Osteoblast (primary cell): ENCODE measurements around the gene CYB5D1. TPM values are rescaled to one million over a fixed set of nuclear protein-coding genes. Genes with fewer than 3 reads are reported as not detected.
"Not testable (repeated sequence)": the region's sequence is repeated elsewhere in the genome, so short reads cannot be mapped to it uniquely, and the experiment has no call there.

ENCODE experiments used
- DNase-seq: peaks from one replicate; pipeline ENCODE4 v3.0.0; 2011; ENCODE audit warnings: low spot score, mixed read lengths; ENCODE audit not compliant: insufficient read length; ENCODE audit errors: missing footprints
- H2AFZ ChIP-seq: 2 replicates; pipeline ENCODE4 v1.6.0; 2011; ENCODE audit warnings: mild to moderate bottlenecking, low read length
- H3K27ac ChIP-seq: 2 replicates; pipeline ENCODE4 v1.5.1; 2011; ENCODE audit warnings: mild to moderate bottlenecking, low read depth, low read length, moderate library complexity
- H3K27me3 ChIP-seq: 2 replicates; pipeline ENCODE4 v1.6.0; 2012; ENCODE audit warnings: mild to moderate bottlenecking, control low read depth, inconsistent platforms, low read length, moderate library complexity; ENCODE audit not compliant: insufficient read depth
- H3K36me3 ChIP-seq: 2 replicates; pipeline ENCODE4 v1.5.1; 2011; ENCODE audit warnings: mild to moderate bottlenecking, low read length, control low read depth, moderate library complexity; ENCODE audit not compliant: insufficient read depth
- H3K4me1 ChIP-seq: 2 replicates; pipeline ENCODE4 v1.5.1; 2011; ENCODE audit warnings: mild to moderate bottlenecking, low read length, control low read depth, moderate library complexity; ENCODE audit not compliant: insufficient read depth
- H3K4me2 ChIP-seq: 2 replicates; pipeline ENCODE4 v1.6.0; 2011; ENCODE audit warnings: mild to moderate bottlenecking, low read length; ENCODE audit not compliant: insufficient read depth
- H3K4me3 ChIP-seq: fragments of 200-600 bp; sonication (generic); 3 replicates; pipeline ENCODE4 v1.5.1; 2012; ENCODE audit warnings: mild to moderate bottlenecking, low read length, inconsistent platforms; ENCODE audit not compliant: insufficient read depth
- H3K79me2 ChIP-seq: 2 replicates; pipeline ENCODE4 v1.6.0; 2012; ENCODE audit warnings: mild to moderate bottlenecking, low read length, control low read depth, inconsistent platforms; ENCODE audit not compliant: insufficient read depth
- H3K9me3 ChIP-seq: 2 replicates; pipeline ENCODE4 v1.5.1; 2011; ENCODE audit warnings: low read depth, low read length, control low read depth
- H4K20me1 ChIP-seq: 2 replicates; pipeline ENCODE4 v1.6.0; 2012; ENCODE audit warnings: mild to moderate bottlenecking, low read length, control low read depth; ENCODE audit not compliant: insufficient read depth
- total RNA-seq: library from RNA; depleted of rRNA; stranded (reverse); fragments of >200 nt; gene quantifications from 2 replicates; pipeline ENCODE4 v1.2.3, GENCODE V29; 2012
- TF ChIP-seq, protein P1 (sequence below): IDR thresholded peaks from 2 replicates; pipeline ENCODE4 v1.5.1; 2011; ENCODE audit warnings: mild to moderate bottlenecking, low read depth, low read length, moderate library complexity; ENCODE audit errors: extremely low read depth

The CYB5D1 gene
- 8.3 and 10.5 TPM in 2 replicates for total RNA-seq

- Histone ChIP-seq H3K79me2 (peaks cover 24% of the 10 kb centered on the region), H3K4me1 (peaks cover 29% of the 10 kb centered on the region), H2AFZ (peak within 1 kb of the TSS; percentile 95), H3K36me3 (peaks cover 10% of the 10 kb centered on the region), H3K4me2 (peak within 1 kb of the TSS; percentile 83), H3K27ac (peak within 1 kb of the TSS; percentile 86), H3K27me3 (no peaks in the 10 kb centered on the region), H3K4me3 (peak within 1 kb of the TSS; percentile 83), H4K20me1 (peaks cover 9% of the 10 kb centered on the region), H3K9me3 (no peaks in the 10 kb centered on the region)
- DNase-seq: peak; percentile 93
- TF ChIP-seq, protein P1, sequence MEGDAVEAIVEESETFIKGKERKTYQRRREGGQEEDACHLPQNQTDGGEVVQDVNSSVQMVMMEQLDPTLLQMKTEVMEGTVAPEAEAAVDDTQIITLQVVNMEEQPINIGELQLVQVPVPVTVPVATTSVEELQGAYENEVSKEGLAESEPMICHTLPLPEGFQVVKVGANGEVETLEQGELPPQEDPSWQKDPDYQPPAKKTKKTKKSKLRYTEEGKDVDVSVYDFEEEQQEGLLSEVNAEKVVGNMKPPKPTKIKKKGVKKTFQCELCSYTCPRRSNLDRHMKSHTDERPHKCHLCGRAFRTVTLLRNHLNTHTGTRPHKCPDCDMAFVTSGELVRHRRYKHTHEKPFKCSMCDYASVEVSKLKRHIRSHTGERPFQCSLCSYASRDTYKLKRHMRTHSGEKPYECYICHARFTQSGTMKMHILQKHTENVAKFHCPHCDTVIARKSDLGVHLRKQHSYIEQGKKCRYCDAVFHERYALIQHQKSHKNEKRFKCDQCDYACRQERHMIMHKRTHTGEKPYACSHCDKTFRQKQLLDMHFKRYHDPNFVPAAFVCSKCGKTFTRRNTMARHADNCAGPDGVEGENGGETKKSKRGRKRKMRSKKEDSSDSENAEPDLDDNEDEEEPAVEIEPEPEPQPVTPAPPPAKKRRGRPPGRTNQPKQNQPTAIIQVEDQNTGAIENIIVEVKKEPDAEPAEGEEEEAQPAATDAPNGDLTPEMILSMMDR: no peak
These were observed at the start of gene CYB5D1 for GRCh38 chr17:7857713-7858521. TSS of gene CYB5D1 (plus strand) at chr17:7858003. CDS start at chr17:7858135, 132 bp downstream.

DNA sequence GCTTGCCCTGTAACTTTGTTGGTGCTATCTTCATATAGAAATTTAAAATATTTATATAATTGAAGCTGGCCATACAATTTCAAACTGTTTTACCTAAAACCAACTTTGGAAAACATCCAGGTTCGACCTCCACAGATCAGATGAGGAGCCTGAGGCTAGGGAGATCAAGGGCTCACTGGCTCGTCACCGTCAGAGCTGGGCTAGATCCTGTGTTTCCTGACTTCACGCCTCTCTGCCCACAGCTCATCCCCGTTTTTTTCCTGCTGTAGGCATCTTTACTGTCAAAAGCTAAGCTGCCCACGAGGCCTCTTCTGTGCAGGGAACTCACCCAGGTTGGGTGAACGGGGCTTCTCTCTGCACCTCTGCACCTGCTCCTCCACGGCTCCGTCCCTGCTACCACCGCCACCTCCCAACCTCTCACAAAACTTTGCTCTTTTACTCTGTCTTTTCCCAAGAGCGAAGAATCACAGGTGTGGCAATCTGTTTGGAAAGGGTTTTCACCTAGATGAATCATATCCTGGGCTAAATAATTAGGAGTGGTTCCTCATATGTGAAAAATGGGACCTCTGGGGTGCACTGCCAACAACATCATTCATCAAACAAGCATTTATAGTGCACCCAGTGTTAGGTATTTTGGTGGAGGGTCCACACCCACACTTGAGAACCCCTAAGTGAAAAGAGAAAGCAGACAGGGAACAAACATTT, 48.6 kb upstream of the CYB5D1 start:
- Histone ChIP-seq H3K4me3 (no peak overlapping the region), H2AFZ (no peak overlapping the region)
- TF ChIP-seq, protein P1: no peak

GRCh38 chr17:7809791-7810343, 47.9 kb upstream of the CYB5D1 start:
- not testable (repeated sequence) for H3K79me2 ChIP-seq, H3K9me3 ChIP-seq

More for the DNA sequence above, 48.6 kb upstream of the CYB5D1 start:
- H3K4me1 ChIP-seq: peaks cover 2% of the 10 kb centered on the region
- no peak overlapping the region for H3K4me2 ChIP-seq
- no peaks in the 10 kb centered on the region for H3K36me3 ChIP-seq
- DNase-seq: no peak
- no peaks in the 10 kb centered on the region for H3K27me3 ChIP-seq
- no peaks in the 10 kb centered on the region for H4K20me1 ChIP-seq
- H3K79me2 ChIP-seq: no peaks in the 10 kb centered on the region
- no peaks in the 10 kb centered on the region for H3K9me3 ChIP-seq
- no peak overlapping the region for H3K27ac ChIP-seq

GRCh38 chr17:7811251-7811650, 46.6 kb upstream of the CYB5D1 start:
- H3K27ac ChIP-seq: no peak overlapping the region
- H3K4me2 ChIP-seq: no peak overlapping the region
- H3K27me3 ChIP-seq: peaks cover 6% of the 10 kb centered on the region

More at GRCh38 chr17:7809791-7810343, 47.9 kb upstream of the CYB5D1 start:
- H3K4me1 ChIP-seq, H3K4me3 ChIP-seq, H3K27ac ChIP-seq, H4K20me1 ChIP-seq, H3K36me3 ChIP-seq, H3K4me2 ChIP-seq, H3K27me3 ChIP-seq, H2AFZ ChIP-seq, DNase-seq: not testable (repeated sequence)

More at GRCh38 chr17:7811251-7811650, 46.6 kb upstream of the CYB5D1 start:
- Histone ChIP-seq H4K20me1 (no peaks in the 10 kb centered on the region), H3K4me3 (no peak overlapping the region), H3K79me2 (no peaks in the 10 kb centered on the region), H3K9me3 (no peaks in the 10 kb centered on the region), H3K36me3 (no peaks in the 10 kb centered on the region), H3K4me1 (peaks cover 2% of the 10 kb centered on the region), H2AFZ (no peak overlapping the region)
- DNase-seq: no peak
- TF ChIP-seq, protein P1: no peak
